ENCODE results near the gene PLXNC1. TPM values are rescaled to one million over a fixed set of nuclear protein-coding genes. Genes with fewer than 3 reads are reported as not detected.

The PLXNC1 gene
- polyA plus RNA-seq, 1 of the 3 experiments (the other 2 are of a cell fraction): 0.23 TPM

DNA sequence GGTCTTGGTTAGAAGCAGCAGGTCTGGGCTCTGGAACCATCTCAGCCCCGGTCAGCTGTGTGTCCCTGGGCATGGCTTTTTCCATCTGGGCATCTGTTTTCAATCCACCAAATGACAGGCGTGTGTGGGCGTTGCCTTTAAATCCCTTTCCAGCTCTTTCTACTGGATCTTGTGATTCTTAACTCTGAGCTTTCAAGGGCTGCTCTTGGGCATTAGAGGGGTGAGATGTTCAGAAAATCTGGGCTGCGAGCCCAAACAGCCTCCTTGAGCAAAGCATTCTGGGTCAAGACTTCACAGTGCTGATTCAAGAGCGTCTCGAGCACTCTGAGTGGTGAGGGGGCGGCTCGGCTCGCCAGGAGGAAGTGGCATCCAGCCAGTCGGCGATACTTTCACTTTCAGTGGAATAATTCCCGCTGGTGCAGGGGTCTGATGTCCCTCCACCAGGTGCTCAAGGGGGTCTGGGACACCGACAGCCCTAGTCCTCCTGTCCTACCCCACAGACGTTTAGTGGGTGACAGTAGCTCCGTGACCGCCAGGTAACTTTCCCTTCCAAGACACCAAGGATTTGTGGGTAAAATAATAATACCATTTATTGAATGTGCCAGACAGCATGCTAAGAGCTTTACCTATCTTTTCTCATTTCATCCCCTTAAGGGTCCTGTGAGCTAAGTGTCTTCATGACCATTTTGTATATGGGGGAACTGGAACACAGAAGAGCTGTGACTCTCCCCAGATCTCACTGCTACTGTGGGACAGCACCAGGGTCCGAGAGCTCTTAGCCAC lies 114.0 kb downstream of the PLXNC1 start:
- CTCF ChIA-PET: interaction anchor here (1.0 kb wide), 1 partner anchor 57 kb away, joined by 3 read pairs; no protein-coding TSS in a partner anchor
- Histone ChIP-seq H3F3A (replicated peaks; ENCODE audit: insufficient read depth) (no peaks in the 10 kb centered on the region), H4K20me1 (ENCODE audit: insufficient read depth) (no peaks in the 10 kb centered on the region), H3K4me3 (ENCODE audit: low read depth in 2 of 2, low read length in 1 of 2) (peak overlapping the region; percentile 22 to 34), H3K27ac (ENCODE audit: low read depth in 2 of 2, low read length in 1 of 2) (peak overlapping the region; percentile 71 to 90), H3K4me1 (ENCODE audit: control insufficient read depth in 1 of 2, insufficient read depth in 2 of 2, low read depth in 1 of 2, low read length in 1 of 2) (peaks cover 11 to 44% of the 10 kb centered on the region in 2 experiments; a peak in 3 of 4 replicates), H3K36me3 (replicated peaks in 1 of 2; ENCODE audit: control insufficient read depth in 1 of 2, insufficient read depth in 2 of 2, low read length in 1 of 2) (no peaks in the 10 kb centered on the region), H3K9me2 (no peaks in the 10 kb centered on the region), H3K79me2 (ENCODE audit: insufficient read depth) (no peaks in the 10 kb centered on the region), H3K4me2 (peak overlapping the region; percentile 70), H2AFZ (ENCODE audit: low read depth) (peak overlapping the region; percentile 81), H3K9ac (peak overlapping the region; percentile 9; the same call in 1 of the 2 replicates), H3K27me3 (ENCODE audit: insufficient read depth) (no peaks in the 10 kb centered on the region), H3K9me3 (no peaks in the 10 kb centered on the region)
- DNase-seq: peak; percentile 79
- POLR2A ChIA-PET: interaction anchor here (1.2 kb wide), 1 partner anchor 128 kb away, joined by 5 read pairs; no protein-coding TSS in a partner anchor
- 46% methylated on average over 11 of the region's 17 CpGs for WGBS (ENCODE audit: low lambda C conversion rate)
- peak; percentile 58; the same call in 1 of the 2 replicates for TF ChIP-seq SIN3A (IDR thresholded peaks at IDR 0.05; ENCODE audit: borderline replicate concordance, low read depth, low read length)
- TF ChIP-seq, protein P1, sequence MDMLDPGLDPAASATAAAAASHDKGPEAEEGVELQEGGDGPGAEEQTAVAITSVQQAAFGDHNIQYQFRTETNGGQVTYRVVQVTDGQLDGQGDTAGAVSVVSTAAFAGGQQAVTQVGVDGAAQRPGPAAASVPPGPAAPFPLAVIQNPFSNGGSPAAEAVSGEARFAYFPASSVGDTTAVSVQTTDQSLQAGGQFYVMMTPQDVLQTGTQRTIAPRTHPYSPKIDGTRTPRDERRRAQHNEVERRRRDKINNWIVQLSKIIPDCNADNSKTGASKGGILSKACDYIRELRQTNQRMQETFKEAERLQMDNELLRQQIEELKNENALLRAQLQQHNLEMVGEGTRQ (IDR thresholded peaks at IDR 0.05; ENCODE audit: borderline replicate concordance, low read depth, low read length): no peak
- TF ChIP-seq, protein P2, sequence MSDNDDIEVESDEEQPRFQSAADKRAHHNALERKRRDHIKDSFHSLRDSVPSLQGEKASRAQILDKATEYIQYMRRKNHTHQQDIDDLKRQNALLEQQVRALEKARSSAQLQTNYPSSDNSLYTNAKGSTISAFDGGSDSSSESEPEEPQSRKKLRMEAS (IDR thresholded peaks at IDR 0.05; ENCODE audit: low read depth): 0 out of 2 replicates have a peak, but pooled peaks have one; percentile 16
- peak; percentile 42 for TF ChIP-seq CHD2 (IDR thresholded peaks at IDR 0.05; ENCODE audit: low read length, partially characterized antibody)
- TF ChIP-seq, protein P3, sequence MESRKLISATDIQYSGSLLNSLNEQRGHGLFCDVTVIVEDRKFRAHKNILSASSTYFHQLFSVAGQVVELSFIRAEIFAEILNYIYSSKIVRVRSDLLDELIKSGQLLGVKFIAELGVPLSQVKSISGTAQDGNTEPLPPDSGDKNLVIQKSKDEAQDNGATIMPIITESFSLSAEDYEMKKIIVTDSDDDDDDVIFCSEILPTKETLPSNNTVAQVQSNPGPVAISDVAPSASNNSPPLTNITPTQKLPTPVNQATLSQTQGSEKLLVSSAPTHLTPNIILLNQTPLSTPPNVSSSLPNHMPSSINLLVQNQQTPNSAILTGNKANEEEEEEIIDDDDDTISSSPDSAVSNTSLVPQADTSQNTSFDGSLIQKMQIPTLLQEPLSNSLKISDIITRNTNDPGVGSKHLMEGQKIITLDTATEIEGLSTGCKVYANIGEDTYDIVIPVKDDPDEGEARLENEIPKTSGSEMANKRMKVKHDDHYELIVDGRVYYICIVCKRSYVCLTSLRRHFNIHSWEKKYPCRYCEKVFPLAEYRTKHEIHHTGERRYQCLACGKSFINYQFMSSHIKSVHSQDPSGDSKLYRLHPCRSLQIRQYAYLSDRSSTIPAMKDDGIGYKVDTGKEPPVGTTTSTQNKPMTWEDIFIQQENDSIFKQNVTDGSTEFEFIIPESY (IDR thresholded peaks at IDR 0.05; ENCODE audit: borderline replicate concordance, low read depth): no peak
- TF ChIP-seq TCF12 (IDR thresholded peaks at IDR 0.05): peak; percentile 95
- TF ChIP-seq EP300 (IDR thresholded peaks at IDR 0.05; ENCODE audit: borderline replicate concordance in 1 of 2, low read depth in 1 of 2, low read length in 1 of 2): peak in 1 of 2 experiments; percentile 66; a peak in 2 of 4 replicates
- peak; percentile 60; the same call in 1 of the 2 replicates for TF ChIP-seq NFIC (IDR thresholded peaks at IDR 0.05; ENCODE audit: borderline replicate concordance)
- TF ChIP-seq, protein P4, sequence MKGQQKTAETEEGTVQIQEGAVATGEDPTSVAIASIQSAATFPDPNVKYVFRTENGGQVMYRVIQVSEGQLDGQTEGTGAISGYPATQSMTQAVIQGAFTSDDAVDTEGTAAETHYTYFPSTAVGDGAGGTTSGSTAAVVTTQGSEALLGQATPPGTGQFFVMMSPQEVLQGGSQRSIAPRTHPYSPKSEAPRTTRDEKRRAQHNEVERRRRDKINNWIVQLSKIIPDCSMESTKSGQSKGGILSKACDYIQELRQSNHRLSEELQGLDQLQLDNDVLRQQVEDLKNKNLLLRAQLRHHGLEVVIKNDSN (IDR thresholded peaks at IDR 0.05; ENCODE audit: borderline replicate concordance, low read depth): 0 out of 2 replicates have a peak, but pooled peaks have one; percentile 5
- no peak for TF ChIP-seq JUND (IDR thresholded peaks at IDR 0.05)
- TF ChIP-seq, protein P5, sequence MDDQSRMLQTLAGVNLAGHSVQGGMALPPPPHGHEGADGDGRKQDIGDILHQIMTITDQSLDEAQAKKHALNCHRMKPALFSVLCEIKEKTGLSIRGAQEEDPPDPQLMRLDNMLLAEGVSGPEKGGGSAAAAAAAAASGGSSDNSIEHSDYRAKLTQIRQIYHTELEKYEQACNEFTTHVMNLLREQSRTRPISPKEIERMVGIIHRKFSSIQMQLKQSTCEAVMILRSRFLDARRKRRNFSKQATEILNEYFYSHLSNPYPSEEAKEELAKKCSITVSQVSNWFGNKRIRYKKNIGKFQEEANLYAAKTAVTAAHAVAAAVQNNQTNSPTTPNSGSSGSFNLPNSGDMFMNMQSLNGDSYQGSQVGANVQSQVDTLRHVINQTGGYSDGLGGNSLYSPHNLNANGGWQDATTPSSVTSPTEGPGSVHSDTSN (IDR thresholded peaks at IDR 0.05): peak; percentile 86
- TF ChIP-seq YY1 (IDR thresholded peaks at IDR 0.05; ENCODE audit: low read depth): no peak
- no peak for TF ChIP-seq GATA2 (CRISPR knock-in tag; IDR thresholded peaks at IDR 0.05)
- TF ChIP-seq POLR2AphosphoS5 (IDR thresholded peaks at IDR 0.05; ENCODE audit: low read depth, low read length): peak; percentile 39
- peak; percentile 53; the same call in 1 of the 2 replicates for TF ChIP-seq MXI1 (IDR thresholded peaks at IDR 0.05; ENCODE audit: low read depth, low read length)

Measured in SK-N-SH (cell line).